Loucy (cell line): ENCODE measurements around the gene PIK3CD.

ENCODE experiments used
- CTCF ChIP-seq: fragments of 200-600 bp; sonication (generic); conservative IDR thresholded peaks from 2 replicates; pipeline ENCODE4 v1.5.1; 2014; ENCODE audit warnings: mild to moderate bottlenecking, antibody characterized with exemption, low read length
- EZH2phosphoT487 ChIP-seq: fragments of 200-600 bp; IDR thresholded peaks from 2 replicates; pipeline ENCODE4 v1.6.1; 2018; ENCODE audit warnings: antibody characterized with exemption, mild to moderate bottlenecking, moderate library complexity, borderline replicate concordance

- TF ChIP-seq CTCF (no peak), EZH2phosphoT487 (no peak)
Observed at GRCh38 chr1:9755441-9755995, 104.0 kb downstream of the PIK3CD start.
